Muscle layer of colon (tissue), 2 donors: ENCODE data around the gene TAS2R10.

Experiments
- H3K27ac ChIP-seq: one replicate; pipeline ENCODE4 v1.7.0; 2013; ENCODE audit warnings: low read depth, mild to moderate bottlenecking, low read length, moderate library complexity
- H3K27me3 ChIP-seq, 2 donors: one replicate each; pipeline ENCODE4 v1.7.0; 2013; ENCODE audit warnings: low read length in 2 of 2, mild to moderate bottlenecking in 2 of 2; ENCODE audit not compliant: insufficient read depth in 2 of 2, control insufficient read depth in 1 of 2
- H3K36me3 ChIP-seq: one replicate; pipeline ENCODE4 v1.7.0; 2013; ENCODE audit warnings: mild to moderate bottlenecking, low read length; ENCODE audit not compliant: insufficient read depth
- H3K4me1 ChIP-seq: one replicate; pipeline ENCODE4 v1.7.0; 2013; ENCODE audit warnings: mild to moderate bottlenecking, low read length; ENCODE audit not compliant: insufficient read depth
- H3K4me3 ChIP-seq, 2 donors: one replicate each; pipeline ENCODE4 v1.7.0; 2013; ENCODE audit warnings: low read length in 2 of 2, low read depth in 1 of 2, mild to moderate bottlenecking in 1 of 2, moderate library complexity in 1 of 2
- H3K9ac ChIP-seq: one replicate; pipeline ENCODE4 v1.7.0; 2013; ENCODE audit warnings: low read length
- H3K9me3 ChIP-seq: one replicate; pipeline ENCODE4 v1.7.0; 2013; ENCODE audit warnings: mild to moderate bottlenecking, low read length
- donor health status: abdominal sarcoma.
- donor health status: Adenocarcinoma of cecum.

TAS2R10 gene

GRCh38 chr12:10826258-10826657, at the start of gene TAS2R10:
TSS of gene TAS2R10 (minus strand) at chr12:10826358. CDS start at chr12:10826269, 89 bp downstream.
- Histone ChIP-seq H3K9ac (no peak within 1 kb of the TSS), H3K36me3 (no peaks in the 10 kb centered on the region), H3K27ac (no peak within 1 kb of the TSS), H3K9me3 (no peaks in the 10 kb centered on the region), H3K4me3 (no peak within 1 kb of the TSS), H3K4me1 (no peaks in the 10 kb centered on the region), H3K27me3 (no peaks in the 10 kb centered on the region)

- no peaks in the 10 kb centered on the region for H3K9me3 ChIP-seq
- no peak overlapping the region for H3K4me3 ChIP-seq
- H3K36me3 ChIP-seq = no peaks in the 10 kb centered on the region
- no peak overlapping the region for H3K27ac ChIP-seq
- H3K4me1 ChIP-seq = no peaks in the 10 kb centered on the region
- no peaks in the 10 kb centered on the region for H3K27me3 ChIP-seq
- H3K9ac ChIP-seq = no peak overlapping the region
Measured at GRCh38 chr12:10873378-10873777, 47.2 kb upstream of the TAS2R10 start.

- Histone ChIP-seq H3K27ac (no peak overlapping the region), H3K9me3 (no peaks in the 10 kb centered on the region), H3K27me3 (no peaks in the 10 kb centered on the region), H3K4me1 (no peaks in the 10 kb centered on the region), H3K36me3 (no peaks in the 10 kb centered on the region), H3K4me3 (no peak overlapping the region), H3K9ac (no peak overlapping the region)
Measured at GRCh38 chr12:10867381-10867780, 41.2 kb upstream of the TAS2R10 start.

- Histone ChIP-seq H3K27ac (no peak overlapping the region), H3K27me3 (no peaks in the 10 kb centered on the region), H3K4me3 (no peak overlapping the region), H3K9ac (no peak overlapping the region), H3K36me3 (no peaks in the 10 kb centered on the region), H3K9me3 (no peaks in the 10 kb centered on the region), H3K4me1 (no peaks in the 10 kb centered on the region)
Measured at GRCh38 chr12:10863512-10864218, 37.5 kb upstream of the TAS2R10 start.

- Histone ChIP-seq H3K9ac (no peak overlapping the region), H3K27me3 (no peaks in the 10 kb centered on the region), H3K9me3 (no peaks in the 10 kb centered on the region), H3K4me1 (no peaks in the 10 kb centered on the region), H3K36me3 (no peaks in the 10 kb centered on the region), H3K4me3 (no peak overlapping the region), H3K27ac (no peak overlapping the region)
Measured at GRCh38 chr12:10861366-10861765, 35.2 kb upstream of the TAS2R10 start.

- peaks cover 4% of the 10 kb centered on the region for H3K9me3 ChIP-seq
- H3K4me1 ChIP-seq = no peaks in the 10 kb centered on the region
- H3K36me3 ChIP-seq = no peaks in the 10 kb centered on the region
- no peak overlapping the region for H3K9ac ChIP-seq
- no peak overlapping the region for H3K4me3 ChIP-seq
- no peak overlapping the region for H3K27ac ChIP-seq
- H3K27me3 ChIP-seq = no peaks in the 10 kb centered on the region
Measured at GRCh38 chr12:10855807-10856206, 29.6 kb upstream of the TAS2R10 start.

GRCh38 chr12:10853776-10854175, 27.6 kb upstream of the TAS2R10 start:
- H3K27me3 ChIP-seq = no peaks in the 10 kb centered on the region
- H3K9me3 ChIP-seq = peaks cover 4% of the 10 kb centered on the region
- H3K36me3 ChIP-seq = no peaks in the 10 kb centered on the region
- H3K4me3 ChIP-seq = no peak overlapping the region
- H3K9ac ChIP-seq = no peak overlapping the region
- H3K27ac ChIP-seq = no peak overlapping the region
- no peaks in the 10 kb centered on the region for H3K4me1 ChIP-seq

- no peaks in the 10 kb centered on the region for H3K4me1 ChIP-seq
- H3K27me3 ChIP-seq = no peaks in the 10 kb centered on the region
- no peaks in the 10 kb centered on the region for H3K36me3 ChIP-seq
- no peak overlapping the region for H3K27ac ChIP-seq
- H3K4me3 ChIP-seq = no peak overlapping the region
- H3K9ac ChIP-seq = no peak overlapping the region
- H3K9me3 ChIP-seq = peaks cover 4% of the 10 kb centered on the region
Measured at GRCh38 chr12:10851243-10851858, 25.2 kb upstream of the TAS2R10 start.

GRCh38 chr12:10849425-10849878, 23.3 kb upstream of the TAS2R10 start, which contains the start of gene PRR4:
TSS of gene PRR4 (minus strand) at chr12:10849475. CDS start at chr12:10849437, 38 bp downstream.
- H3K4me1 ChIP-seq = no peaks in the 10 kb centered on the region
- H3K9ac ChIP-seq = no peak within 1 kb of the TSS
- no peaks in the 10 kb centered on the region for H3K27me3 ChIP-seq
- no peak within 1 kb of the TSS for H3K27ac ChIP-seq
- H3K9me3 ChIP-seq = no peaks in the 10 kb centered on the region
- H3K4me3 ChIP-seq = no peak within 1 kb of the TSS
- no peaks in the 10 kb centered on the region for H3K36me3 ChIP-seq

- no peaks in the 10 kb centered on the region for H3K27me3 ChIP-seq
- no peaks in the 10 kb centered on the region for H3K9me3 ChIP-seq
- H3K4me1 ChIP-seq = no peaks in the 10 kb centered on the region
- H3K27ac ChIP-seq = no peak overlapping the region
- no peak overlapping the region for H3K9ac ChIP-seq
- no peak overlapping the region for H3K4me3 ChIP-seq
- H3K36me3 ChIP-seq = no peaks in the 10 kb centered on the region
Measured at GRCh38 chr12:10847744-10848143, 21.6 kb upstream of the TAS2R10 start.

GRCh38 chr12:10842862-10843261, 16.7 kb upstream of the TAS2R10 start:
- Histone ChIP-seq H3K4me3 (no peak overlapping the region), H3K27ac (no peak overlapping the region), H3K9ac (no peak overlapping the region), H3K36me3 (no peaks in the 10 kb centered on the region), H3K27me3 (no peaks in the 10 kb centered on the region), H3K4me1 (no peaks in the 10 kb centered on the region), H3K9me3 (no peaks in the 10 kb centered on the region)

GRCh38 chr12:10838461-10838860, 12.3 kb upstream of the TAS2R10 start:
- Histone ChIP-seq H3K27me3 (no peaks in the 10 kb centered on the region), H3K36me3 (no peaks in the 10 kb centered on the region), H3K4me3 (no peak overlapping the region), H3K9ac (no peak overlapping the region), H3K9me3 (no peaks in the 10 kb centered on the region), H3K27ac (no peak overlapping the region), H3K4me1 (no peaks in the 10 kb centered on the region)
